GM12878 (cell line): ENCODE data around the gene BIN1. TPM values are rescaled to one million over a fixed set of nuclear protein-coding genes. Genes with fewer than 3 reads are reported as not detected.

ENCODE experiments used
- ATAC-seq: fragments of 200-7000 bp; cut with Tn5 transposase; 3 replicates; pipeline ENCODE4 v1.9.1; 2020; ENCODE audit warnings: mild to moderate bottlenecking, moderate library complexity
- BruUV-seq: library from RNA; stranded (reverse); fragments of 400-500 nt; replicated peaks from 2 replicates; lab custom pipeline; 2021; lab: Mats Ljungman, UMichigan
- CTCF ChIA-PET: fragments of 300-600 bp; sonication (Branson Sonifier 250); formaldehyde crosslinking; extraction: SDS; loops from one replicate; lab custom pipeline; 2021; ENCODE audit warnings: inconsistent platforms; lab: Yijun Ruan, JAX
- POLR2A ChIA-PET: fragments of 350-600 bp; formaldehyde crosslinking; extraction: SDS; loops from one replicate; lab custom pipeline; 2021; ENCODE audit warnings: inconsistent platforms; lab: Charles Lee
- RAD21 ChIA-PET: fragments of 300-600 bp; sonication (Branson Sonifier 250); formaldehyde crosslinking; loops from one replicate; lab custom pipeline; 2023; ENCODE audit warnings: antibody characterized with exemption; ENCODE audit not compliant: unreplicated experiment; lab: Charles Lee
- SMC1A ChIA-PET: fragments of 300-600 bp; sonication (Branson Sonifier 250); formaldehyde crosslinking; loops from one replicate; lab custom pipeline; 2023; ENCODE audit not compliant: unreplicated experiment, uncharacterized antibody; lab: Charles Lee
- DNase-seq: peaks from one replicate; pipeline ENCODE4 v3.0.0-alpha.2; 2011; ENCODE audit warnings: low read depth, low spot score
- FAIRE-seq: peaks from 3 replicates; lab custom pipeline; 2011; peaks lifted over from hg19 to GRCh38; lab: Jason Lieb, UNC
- H2AFZ ChIP-seq: 2 replicates; pipeline ENCODE4 v1.6.0; 2011; ENCODE audit warnings: low read depth, low read length, control low read depth; ENCODE audit not compliant: control insufficient read depth
- H3K27ac ChIP-seq: 2 replicates; pipeline ENCODE4 v1.5.1; 2011; ENCODE audit warnings: control low read depth; ENCODE audit not compliant: control insufficient read depth, insufficient read depth
- H3K27me3 ChIP-seq, 2 experiments: replicated peaks in 1 of 2; 2 replicates each; pipeline versions ENCODE4 v1.6.0 to v1.6.1; 2011; ENCODE audit warnings: low read length in 1 of 2; ENCODE audit not compliant: control insufficient read depth in 2 of 2, insufficient read depth in 2 of 2
- H3K36me3 ChIP-seq, 2 experiments: 2 replicates each; pipeline ENCODE4 v1.5.1; 2011; ENCODE audit warnings: low read length in 1 of 2; ENCODE audit not compliant: control insufficient read depth in 2 of 2, insufficient read depth in 2 of 2
- H3K4me1 ChIP-seq: 2 replicates; pipeline ENCODE4 v1.6.1; 2011; ENCODE audit warnings: mild to moderate bottlenecking, low read length, moderate library complexity, mixed read lengths; ENCODE audit not compliant: control insufficient read depth, insufficient read depth
- H3K4me2 ChIP-seq: 2 replicates; pipeline ENCODE4 v1.6.0; 2011; ENCODE audit warnings: control low read depth; ENCODE audit not compliant: control insufficient read depth, insufficient read depth
- H3K4me3 ChIP-seq: fragments of 200-600 bp; sonication (generic); 2 replicates; pipeline ENCODE4 v1.5.1; 2016
- H3K79me2 ChIP-seq: 2 replicates; pipeline ENCODE4 v1.6.0; 2011; ENCODE audit warnings: low read length; ENCODE audit not compliant: control insufficient read depth, insufficient read depth
- H3K9ac ChIP-seq: 2 replicates; pipeline ENCODE4 v1.8.0; 2011; ENCODE audit warnings: low read length, control low read depth, mixed read lengths; ENCODE audit not compliant: control insufficient read depth, insufficient read depth
- H3K9me3 ChIP-seq: replicated peaks from 3 replicates; pipeline ENCODE4 v1.5.1; 2011; ENCODE audit warnings: mild to moderate bottlenecking, low read length; ENCODE audit not compliant: control insufficient read depth, insufficient read depth
- H4K20me1 ChIP-seq: 2 replicates; pipeline ENCODE4 v1.6.0; 2011; ENCODE audit not compliant: control insufficient read depth, insufficient read depth
- CHD4 ChIP-seq: fragments of 200-600 bp; sonication (generic); IDR thresholded peaks from 2 replicates; pipeline ENCODE4 v1.6.1; 2016; ENCODE audit warnings: mild to moderate bottlenecking
- FOXK2 ChIP-seq: fragments of 450-650 bp; IDR thresholded peaks from 2 replicates; pipeline ENCODE4 v1.6.1; 2017; ENCODE audit warnings: mild to moderate bottlenecking, moderate library complexity
- POU2F2 ChIP-seq: IDR thresholded peaks from 3 replicates; pipeline ENCODE4 v1.6.1; 2011; ENCODE audit warnings: low read depth, mild to moderate bottlenecking, low read length, borderline replicate concordance
- WGBS: methylation state at CpG from one replicate; pipeline ENCODE4 v1.1.6; 2016; ENCODE audit warnings: low lambda C conversion rate; ENCODE audit not compliant: insufficient replicate concordance, insufficient coverage; ENCODE audit errors: missing lambda C conversion rate; 5-methylcytosine and 5-hydroxymethylcytosine counted together
- in situ Hi-C: fragments of 300-500 bp; cut with MboI; formaldehyde crosslinking; loops from 9 replicates; pipeline ENCODE4 v1.14.3; 2018; ENCODE audit warnings: mixed read lengths
- intact Hi-C: fragments of 100-400 bp; cut with micrococcal nuclease; formaldehyde crosslinking; loops from one replicate; pipeline ENCODE4 v1.14.2; 2022; ENCODE audit not compliant: unreplicated experiment
- polyA plus RNA-seq, 11 experiments: library from polyadenylated mRNA; depleted of rRNA in 4 of 11; unstranded in 6 of 11; stranded (reverse) in 5 of 11; fragments of >200 nt; fragmentation: Nextera tagmentation in 4 of 11; fragmentation: Illumina TruSeq in 1 of 11; extraction: Ambion mirVana in 4 of 11; extraction: Trizol in 1 of 11; gene quantifications; 1 replicate in 1 of 11; 2 replicates in 10 of 11; pipeline versions ENCODE4 v1.2.1 to v1.2.3, GENCODE V29; 2011 to 2016; ENCODE audit warnings: inconsistent platforms in 2 of 11, missing spikeins in 2 of 11, low read depth in 1 of 11
- total RNA-seq, 4 experiments: library from RNA; depleted of rRNA in 3 of 4; stranded (reverse); fragments of >200 nt in 3 of 4; fragmentation: Illumina TruSeq in 1 of 4; extraction: Trizol in 1 of 4; gene quantifications; 2 replicates each; pipeline versions ENCODE4 v1.2.1 to v1.2.3, GENCODE V29; 2013 to 2021
- TF ChIP-seq, protein P1 (sequence below): IDR thresholded peaks from 2 replicates; pipeline ENCODE4 v1.6.1; 2012; ENCODE audit warnings: low read length, inconsistent platforms
- TF ChIP-seq, protein P2 (sequence below): IDR thresholded peaks from 2 replicates; pipeline ENCODE4 v1.6.1; 2012; ENCODE audit warnings: low read depth, low read length, improper control_type of control experiment
- TF ChIP-seq, protein P3 (sequence below): IDR thresholded peaks from 2 replicates; pipeline ENCODE4 v1.6.1; 2012; ENCODE audit warnings: low read depth, low read length, improper control_type of control experiment

BIN1 gene
- total and polyA plus RNA-seq, 10 of the 15 experiments (the other 5 are each of a cell fraction or from before 2014, with no cell fraction given): 0.32 to 21.3 (median 11.2) TPM

DNA sequence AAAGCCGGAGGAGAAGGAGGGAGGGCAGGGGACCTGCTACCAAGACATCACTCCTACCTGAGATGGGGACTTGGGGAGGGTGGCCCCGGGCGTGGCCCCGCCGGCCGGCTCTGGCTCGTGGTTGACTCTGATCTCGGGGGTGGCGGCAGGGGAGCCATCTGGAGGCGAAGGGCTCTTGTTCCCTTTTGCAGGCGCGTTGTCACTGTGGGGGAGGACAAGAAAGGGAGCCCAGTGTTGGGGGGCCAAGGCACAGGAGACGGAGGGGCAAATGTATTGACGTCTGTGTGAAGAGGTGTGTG, 48.1 kb downstream of the BIN1 start (continued):
- TF ChIP-seq, protein P1, sequence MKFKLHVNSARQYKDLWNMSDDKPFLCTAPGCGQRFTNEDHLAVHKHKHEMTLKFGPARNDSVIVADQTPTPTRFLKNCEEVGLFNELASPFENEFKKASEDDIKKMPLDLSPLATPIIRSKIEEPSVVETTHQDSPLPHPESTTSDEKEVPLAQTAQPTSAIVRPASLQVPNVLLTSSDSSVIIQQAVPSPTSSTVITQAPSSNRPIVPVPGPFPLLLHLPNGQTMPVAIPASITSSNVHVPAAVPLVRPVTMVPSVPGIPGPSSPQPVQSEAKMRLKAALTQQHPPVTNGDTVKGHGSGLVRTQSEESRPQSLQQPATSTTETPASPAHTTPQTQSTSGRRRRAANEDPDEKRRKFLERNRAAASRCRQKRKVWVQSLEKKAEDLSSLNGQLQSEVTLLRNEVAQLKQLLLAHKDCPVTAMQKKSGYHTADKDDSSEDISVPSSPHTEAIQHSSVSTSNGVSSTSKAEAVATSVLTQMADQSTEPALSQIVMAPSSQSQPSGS: no peak
- TF ChIP-seq POU2F2: no peak
- no peak for TF ChIP-seq CHD4
- TF ChIP-seq FOXK2: no peak

DNA sequence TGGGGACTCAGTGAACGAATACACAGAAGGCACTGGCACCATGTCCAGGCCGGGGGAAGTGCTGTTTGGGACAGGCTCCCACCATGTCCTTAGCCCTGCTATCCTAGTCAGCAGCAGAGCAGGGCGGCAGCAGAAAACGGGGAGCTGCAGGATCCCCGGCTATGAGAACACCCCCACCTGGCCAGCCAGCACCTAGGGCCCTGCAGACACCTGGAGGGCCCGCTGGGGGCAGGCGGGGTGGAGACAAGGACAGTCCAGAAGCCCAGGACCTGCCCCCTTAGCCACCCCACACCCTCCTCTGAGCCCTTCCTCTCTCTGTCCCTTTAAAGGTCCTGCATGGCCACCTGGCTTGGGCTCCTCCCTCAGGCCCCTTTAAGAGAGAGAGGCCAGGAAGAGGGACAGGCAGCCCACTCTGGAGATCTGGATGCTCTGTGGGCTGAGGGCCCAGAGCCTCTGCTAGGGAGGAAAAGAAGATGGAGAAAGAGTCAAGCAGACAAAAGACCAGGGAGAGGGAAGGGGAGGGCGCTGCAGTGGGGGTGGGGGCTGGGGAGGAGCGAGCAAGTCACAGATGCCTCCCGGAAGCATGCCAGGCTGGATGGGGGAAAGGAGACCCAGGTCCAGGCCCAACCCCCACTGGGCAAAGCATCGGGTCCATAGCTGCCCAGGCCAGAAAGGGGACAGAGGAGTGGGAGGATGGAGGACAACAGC, 48.6 kb downstream of the BIN1 start:
- Histone ChIP-seq H3K27me3 (no peaks in the 10 kb centered on the region), H3K27ac (no peak overlapping the region), H3K79me2 (no peaks in the 10 kb centered on the region), H3K4me3 (no peak overlapping the region), H3K4me1 (no peaks in the 10 kb centered on the region), H3K4me2 (no peak overlapping the region), H4K20me1 (no peaks in the 10 kb centered on the region), H3K36me3 (no peaks in the 10 kb centered on the region), H3K9ac (no peak overlapping the region), H3K9me3 (no peaks in the 10 kb centered on the region), H2AFZ (no peak overlapping the region)
- BruUV-seq: no TSS peak
- WGBS: 59% methylated on average over 8 of the region's 11 CpGs
- FAIRE-seq (no peak), ATAC-seq (peak; percentile 24; the same call in 1 of the 3 replicates), DNase-seq (no peak)
- intact Hi-C loops: loop anchor here (10.0 kb wide), 1 partner anchor 174 kb away; no protein-coding TSS in a partner anchor
- TF ChIP-seq, protein P2, sequence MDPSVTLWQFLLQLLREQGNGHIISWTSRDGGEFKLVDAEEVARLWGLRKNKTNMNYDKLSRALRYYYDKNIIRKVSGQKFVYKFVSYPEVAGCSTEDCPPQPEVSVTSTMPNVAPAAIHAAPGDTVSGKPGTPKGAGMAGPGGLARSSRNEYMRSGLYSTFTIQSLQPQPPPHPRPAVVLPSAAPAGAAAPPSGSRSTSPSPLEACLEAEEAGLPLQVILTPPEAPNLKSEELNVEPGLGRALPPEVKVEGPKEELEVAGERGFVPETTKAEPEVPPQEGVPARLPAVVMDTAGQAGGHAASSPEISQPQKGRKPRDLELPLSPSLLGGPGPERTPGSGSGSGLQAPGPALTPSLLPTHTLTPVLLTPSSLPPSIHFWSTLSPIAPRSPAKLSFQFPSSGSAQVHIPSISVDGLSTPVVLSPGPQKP: no peak
- TF ChIP-seq, protein P3, sequence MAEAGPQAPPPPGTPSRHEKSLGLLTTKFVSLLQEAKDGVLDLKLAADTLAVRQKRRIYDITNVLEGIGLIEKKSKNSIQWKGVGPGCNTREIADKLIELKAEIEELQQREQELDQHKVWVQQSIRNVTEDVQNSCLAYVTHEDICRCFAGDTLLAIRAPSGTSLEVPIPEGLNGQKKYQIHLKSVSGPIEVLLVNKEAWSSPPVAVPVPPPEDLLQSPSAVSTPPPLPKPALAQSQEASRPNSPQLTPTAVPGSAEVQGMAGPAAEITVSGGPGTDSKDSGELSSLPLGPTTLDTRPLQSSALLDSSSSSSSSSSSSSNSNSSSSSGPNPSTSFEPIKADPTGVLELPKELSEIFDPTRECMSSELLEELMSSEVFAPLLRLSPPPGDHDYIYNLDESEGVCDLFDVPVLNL: no peak
- POLR2A ChIA-PET: no interaction called here
- SMC1A ChIA-PET: no interaction called here
- RAD21 ChIA-PET: no interaction called here
- CTCF ChIA-PET: interaction anchor here (1.0 kb wide), 1 partner anchor 86 kb away, joined by 3 read pairs; no protein-coding TSS in a partner anchor
- in situ Hi-C loops: no loop called here
